CD4-positive, alpha-beta T cell (primary cell): ENCODE results near the gene SYTL5. TPM values are rescaled to one million over a fixed set of nuclear protein-coding genes. Genes with fewer than 3 reads are reported as not detected.

Source experiments
- ATAC-seq: fragments of 200-7000 bp; cut with Tn5 transposase; one replicate; pipeline ENCODE4 v1.10.0; 2022; ENCODE audit warnings: mild to moderate bottlenecking; ENCODE audit not compliant: poor library complexity
- CTCF ChIA-PET: fragments of 350-600 bp; sonication (Branson Sonifier 250); formaldehyde crosslinking; loops from one replicate; lab custom pipeline; 2021; ENCODE audit warnings: antibody characterized with exemption, inconsistent platforms; lab: Charles Lee
- POLR2A ChIA-PET: fragments of 350-600 bp; sonication (Branson Sonifier 250); formaldehyde crosslinking; loops from one replicate; lab custom pipeline; 2021; ENCODE audit warnings: antibody characterized with exemption, inconsistent platforms; lab: Charles Lee
- DNase-seq, 14 experiments: peaks; one replicate each; pipeline ENCODE4 v3.0.0-alpha.2; 2013 to 2020; ENCODE audit warnings: mixed read lengths in 2 of 14
- H3K27ac ChIP-seq, 2 donors: one replicate each; pipeline versions ENCODE4 v1.5.1 to v1.7.0; 2013; ENCODE audit warnings: low read length in 2 of 2, low read depth in 1 of 2, mild to moderate bottlenecking in 1 of 2
- H3K27me3 ChIP-seq, 2 experiments: 1 replicate in 1 of 2; 2 replicates in 1 of 2; pipeline versions ENCODE4 v1.6.1 to v1.7.0; 2013; ENCODE audit warnings: low read length in 2 of 2, control low read depth in 1 of 2, mild to moderate bottlenecking in 1 of 2, moderate library complexity in 1 of 2; ENCODE audit not compliant: insufficient read depth in 2 of 2, control insufficient read depth in 1 of 2
- H3K36me3 ChIP-seq: one replicate; pipeline ENCODE4 v1.6.1; 2013; ENCODE audit warnings: low read length, control low read depth; ENCODE audit not compliant: insufficient read depth
- H3K4me1 ChIP-seq: one replicate; pipeline ENCODE4 v1.6.1; 2013; ENCODE audit warnings: low read length, control low read depth; ENCODE audit not compliant: insufficient read depth
- H3K4me3 ChIP-seq: one replicate; pipeline ENCODE4 v1.5.1; 2013; ENCODE audit warnings: mild to moderate bottlenecking, low read length, moderate library complexity
- H3K9me3 ChIP-seq, 2 experiments: 1 replicate in 1 of 2; 2 replicates in 1 of 2; pipeline versions ENCODE4 v1.6.1 to v1.7.0; 2013; ENCODE audit warnings: low read length in 2 of 2, mild to moderate bottlenecking in 2 of 2, control low read depth in 1 of 2, moderate library complexity in 1 of 2; ENCODE audit not compliant: control insufficient read depth in 1 of 2, insufficient read depth in 1 of 2
- H3K27ac Mint-ChIP-seq: one replicate; pipeline ENCODE4 v1.8.0; 2020; ENCODE audit warnings: mixed read lengths
- H3K27me3 Mint-ChIP-seq: one replicate; pipeline ENCODE4 v1.8.0; 2021; ENCODE audit warnings: mixed read lengths
- H3K36me3 Mint-ChIP-seq: one replicate; pipeline ENCODE4 v1.8.0; 2021; ENCODE audit warnings: low read depth, mixed read lengths
- H3K4me1 Mint-ChIP-seq: one replicate; pipeline ENCODE4 v1.8.0; 2021; ENCODE audit warnings: low read depth, mixed read lengths
- H3K4me3 Mint-ChIP-seq: one replicate; pipeline ENCODE4 v1.8.0; 2020; ENCODE audit warnings: mild to moderate bottlenecking, mixed read lengths
- H3K9me3 Mint-ChIP-seq: one replicate; pipeline ENCODE4 v1.8.0; 2020; ENCODE audit warnings: mixed read lengths
- intact Hi-C, 2 experiments: fragments of 100-400 bp; cut with DNase I in 1 of 2; cut with micrococcal nuclease in 1 of 2; formaldehyde crosslinking; loops; one replicate each; pipeline versions ENCODE4 v1.15.1 to v1.9.0; 2023 to 2025; cut with DNase I, micrococcal nuclease
- total RNA-seq, 174 experiments: library from RNA in 2 of 174; stranded (reverse) in 2 of 174; gene quantifications; one replicate each; pipeline ENCODE4 v1.2.3 and lab custom pipeline; 2021 to 2026
- TF ChIP-seq, protein P1 (sequence below): fragments of 200-600 bp; IDR thresholded peaks from one replicate; pipeline ENCODE4 v1.8.0; 2022; ENCODE audit warnings: antibody characterized with exemption, mild to moderate bottlenecking

SYTL5 gene
- total RNA-seq, 2 experiments from 2014 or later = not detected

GRCh38 chrX:37976153-37976552 is 30.2 kb upstream of the SYTL5 start:
- Mint-ChIP-seq H3K4me1 (no peaks in the 10 kb centered on the region), H3K27ac (no peak overlapping the region), H3K4me3 (no peak overlapping the region), H3K9me3 (no peaks in the 10 kb centered on the region), H3K27me3 (peaks cover 21% of the 10 kb centered on the region), H3K36me3 (no peaks in the 10 kb centered on the region)
- POLR2A ChIA-PET = no interaction called here
- DNase-seq (no peak), ATAC-seq (no peak)
- H3K9me3 ChIP-seq = no peaks in the 10 kb centered on the region
- H3K4me3 ChIP-seq = no peak overlapping the region
- intact Hi-C loops = no loop called here
- H3K36me3 ChIP-seq = no peaks in the 10 kb centered on the region
- H3K4me1 ChIP-seq = no peaks in the 10 kb centered on the region
- CTCF ChIA-PET = no interaction called here
- no peak overlapping the region for H3K27ac ChIP-seq
- TF ChIP-seq, protein P1, sequence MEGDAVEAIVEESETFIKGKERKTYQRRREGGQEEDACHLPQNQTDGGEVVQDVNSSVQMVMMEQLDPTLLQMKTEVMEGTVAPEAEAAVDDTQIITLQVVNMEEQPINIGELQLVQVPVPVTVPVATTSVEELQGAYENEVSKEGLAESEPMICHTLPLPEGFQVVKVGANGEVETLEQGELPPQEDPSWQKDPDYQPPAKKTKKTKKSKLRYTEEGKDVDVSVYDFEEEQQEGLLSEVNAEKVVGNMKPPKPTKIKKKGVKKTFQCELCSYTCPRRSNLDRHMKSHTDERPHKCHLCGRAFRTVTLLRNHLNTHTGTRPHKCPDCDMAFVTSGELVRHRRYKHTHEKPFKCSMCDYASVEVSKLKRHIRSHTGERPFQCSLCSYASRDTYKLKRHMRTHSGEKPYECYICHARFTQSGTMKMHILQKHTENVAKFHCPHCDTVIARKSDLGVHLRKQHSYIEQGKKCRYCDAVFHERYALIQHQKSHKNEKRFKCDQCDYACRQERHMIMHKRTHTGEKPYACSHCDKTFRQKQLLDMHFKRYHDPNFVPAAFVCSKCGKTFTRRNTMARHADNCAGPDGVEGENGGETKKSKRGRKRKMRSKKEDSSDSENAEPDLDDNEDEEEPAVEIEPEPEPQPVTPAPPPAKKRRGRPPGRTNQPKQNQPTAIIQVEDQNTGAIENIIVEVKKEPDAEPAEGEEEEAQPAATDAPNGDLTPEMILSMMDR = no peak
- peaks cover 0 to 7% of the 10 kb centered on the region in 2 experiments for H3K27me3 ChIP-seq

DNA sequence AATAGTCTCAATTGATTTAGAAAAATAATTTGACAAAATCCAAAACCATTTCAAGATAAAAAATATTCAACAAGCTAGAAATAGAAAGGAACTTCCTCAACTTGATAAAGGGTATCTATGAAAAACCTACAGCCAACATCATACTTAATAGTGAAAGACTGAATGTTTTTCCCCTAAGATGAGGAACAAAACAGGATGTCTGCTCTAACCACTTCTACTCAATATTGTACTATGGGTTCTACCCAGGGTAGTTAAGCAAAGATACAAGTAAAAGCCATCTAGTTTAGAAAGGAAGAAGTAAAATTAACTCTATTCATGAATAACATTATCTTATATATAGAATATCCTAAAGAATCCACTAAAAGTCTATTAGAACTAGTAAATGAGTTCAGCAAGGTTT is 21.5 kb upstream of the SYTL5 start:
- peaks cover 0 to 7% of the 10 kb centered on the region in 2 experiments for H3K9me3 ChIP-seq
- ATAC-seq (no peak), DNase-seq (no peak)
- no peak overlapping the region for H3K27ac ChIP-seq
- H3K27me3 Mint-ChIP-seq = no peaks in the 10 kb centered on the region
- H3K36me3 Mint-ChIP-seq = no peaks in the 10 kb centered on the region
- TF ChIP-seq, protein P1 = no peak
- no peak overlapping the region for H3K4me3 Mint-ChIP-seq
- no peak overlapping the region for H3K27ac Mint-ChIP-seq
- H3K36me3 ChIP-seq = no peaks in the 10 kb centered on the region
- no peaks in the 10 kb centered on the region for H3K4me1 ChIP-seq
- H3K4me3 ChIP-seq = no peak overlapping the region
- intact Hi-C loops = no loop called here
- no peaks in the 10 kb centered on the region for H3K27me3 ChIP-seq
- H3K9me3 Mint-ChIP-seq = no peaks in the 10 kb centered on the region
- POLR2A ChIA-PET = no interaction called here
- no peaks in the 10 kb centered on the region for H3K4me1 Mint-ChIP-seq
- CTCF ChIA-PET = no interaction called here

DNA sequence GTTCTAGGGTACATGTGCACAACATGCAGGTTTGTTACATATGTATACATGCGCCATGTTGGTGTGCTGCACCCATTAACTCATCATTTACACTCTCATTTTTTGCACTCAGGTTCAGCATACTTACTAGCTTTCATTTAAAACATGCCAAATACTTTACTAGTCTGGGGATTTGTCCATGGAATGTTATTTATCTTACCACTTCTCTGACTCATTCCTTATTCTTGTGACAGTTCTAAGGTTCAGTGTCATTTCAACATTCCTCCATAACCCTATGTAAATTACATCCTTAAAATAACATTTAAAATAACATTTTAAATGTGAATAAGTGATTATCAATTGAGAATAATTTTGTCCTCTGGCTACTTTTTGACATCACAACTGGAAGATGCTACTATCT is 19.5 kb upstream of the SYTL5 start:
- no peaks in the 10 kb centered on the region for H3K36me3 ChIP-seq
- H3K27ac Mint-ChIP-seq = no peak overlapping the region
- TF ChIP-seq, protein P1 = no peak
- intact Hi-C loops = no loop called here
- no peaks in the 10 kb centered on the region for H3K9me3 Mint-ChIP-seq
- ChIA-PET POLR2A (no interaction called here), CTCF (no interaction called here)
- H3K9me3 ChIP-seq = peaks cover 0 to 3% of the 10 kb centered on the region in 2 experiments
- H3K4me1 Mint-ChIP-seq = no peaks in the 10 kb centered on the region
- no peak for ATAC-seq
- no peak overlapping the region for H3K4me3 Mint-ChIP-seq
- no peak overlapping the region for H3K4me3 ChIP-seq
- H3K36me3 Mint-ChIP-seq = no peaks in the 10 kb centered on the region
- no peaks in the 10 kb centered on the region for H3K4me1 ChIP-seq
- no peaks in the 10 kb centered on the region for H3K27me3 Mint-ChIP-seq
- DNase-seq = no peak
- no peaks in the 10 kb centered on the region for H3K27me3 ChIP-seq
- H3K27ac ChIP-seq = no peak overlapping the region
